Endothelial cell of coronary artery (primary cell): ENCODE data around the gene POLQ. TPM values are rescaled to one million over a fixed set of nuclear protein-coding genes. Genes with fewer than 3 reads are reported as not detected.

Source experiments
- total RNA-seq: library from RNA; depleted of rRNA; stranded (reverse); fragments of >200 nt; gene quantifications from 2 replicates; pipeline ENCODE4 v1.2.3, GENCODE V29; 2014

Gene POLQ
- total RNA-seq = 4.0 and 6.8 TPM in 2 replicates

GRCh38 chr3:121545574-121546455, at the start of gene POLQ:
TSS of gene POLQ (minus strand) at chr3:121545988. CDS start at chr3:121545877, 111 bp downstream.

GRCh38 chr3:121592856-121593702, 47.3 kb upstream of the POLQ start, which contains the start of gene FBXO40:
TSS of gene FBXO40 (plus strand) at chr3:121593379. CDS start at chr3:121620576, 27,197 bp downstream.

GRCh38 chr3:121567649-121568048, 21.9 kb upstream of the POLQ start, which contains the start of gene ARGFX:
TSS of gene ARGFX (plus strand) at chr3:121567949. CDS start at chr3:121570714, 2,765 bp downstream.

Other genes with a start within 250 kb of the POLQ start
- gene ARGFX, start 22.0 kb upstream of the POLQ start, total RNA-seq = not detected in 2 replicates
- gene FBXO40, start 47.4 kb upstream of the POLQ start, total RNA-seq = not detected in 2 replicates
- 53.7 and 65.9 TPM in 2 replicates for gene HCLS1, start 114.9 kb upstream of the POLQ start, total RNA-seq
- 46.2 TPM in 2 replicates for gene GOLGB1, start 203.8 kb upstream of the POLQ start, total RNA-seq